Esophagus squamous epithelium (tissue), 5 donors: ENCODE data around the gene ADGRG1. TPM values are rescaled to one million over a fixed set of nuclear protein-coding genes. Genes with fewer than 3 reads are reported as not detected.

Experiments used
- DNase-seq: peaks from one replicate; lab custom pipeline; 2025; lab: John Stamatoyannopoulos, UW
- H3K27ac ChIP-seq, 4 donors: fragments of 200-600 bp; sonication (generic); one replicate each; pipeline ENCODE4 v1.5.1; 2016 to 2019; ENCODE audit warnings: mild to moderate bottlenecking in 1 of 4
- H3K27me3 ChIP-seq, 4 donors: fragments of 200-600 bp; sonication (generic); 1 replicate in 3 of 4; 2 replicates in 1 of 4; pipeline versions ENCODE4 v1.5.1 to v1.6.0; 2017 to 2021; ENCODE audit warnings: antibody characterized with exemption in 1 of 4
- H3K36me3 ChIP-seq, 3 donors: fragments of 200-600 bp; sonication (generic); one replicate each; pipeline ENCODE4 v1.5.1; 2016 to 2019
- H3K4me1 ChIP-seq, 3 donors: fragments of 200-600 bp; sonication (generic); one replicate each; pipeline ENCODE4 v1.5.1; 2017 to 2019
- H3K4me3 ChIP-seq, 4 donors: fragments of 200-600 bp; sonication (generic); 1 replicate in 3 of 4; 2 replicates in 1 of 4; pipeline ENCODE4 v1.5.1; 2016 to 2019; ENCODE audit warnings: mild to moderate bottlenecking in 2 of 4, moderate library complexity in 1 of 4
- H3K9me3 ChIP-seq, 3 donors: fragments of 200-600 bp; sonication (generic); one replicate each; pipeline ENCODE4 v1.5.1; 2016 to 2019
- CTCF ChIP-seq, 6 experiments: fragments of 450-650 bp in 4 of 6; fragments of 200-600 bp in 2 of 6; sonication (generic) in 2 of 6; IDR thresholded peaks; one replicate each; pipeline ENCODE4 v1.5.1; 2016 to 2019; ENCODE audit warnings: antibody characterized with exemption in 6 of 6, mild to moderate bottlenecking in 4 of 6, moderate library complexity in 4 of 6
- POLR2A ChIP-seq, 4 donors: fragments of 450-650 bp; IDR thresholded peaks; one replicate each; pipeline ENCODE4 v1.6.1; 2017; ENCODE audit warnings: antibody characterized with exemption in 4 of 4, mild to moderate bottlenecking in 4 of 4, moderate library complexity in 3 of 4
- WGBS, 2 donors: methylation state at CpG; one replicate each; pipeline ENCODE4 v1.1.5; 2018; 5-methylcytosine and 5-hydroxymethylcytosine counted together
- intact Hi-C: fragments of 100-400 bp; cut with DNase I; formaldehyde crosslinking; loops from one replicate; pipeline ENCODE4 v1.15.0; 2022
- total RNA-seq, 4 donors: library from RNA; depleted of rRNA; stranded (reverse); fragments of >200 nt; gene quantifications; one replicate each; pipeline ENCODE4 v1.1.0, GENCODE V29; 2016
- donor health status: DM: yes; HTN: yes; CAD: no.

ADGRG1 gene
- total RNA-seq, 4 donors from 2014 or later, result 37.0 to 65.5 (median 42.1) TPM

DNA sequence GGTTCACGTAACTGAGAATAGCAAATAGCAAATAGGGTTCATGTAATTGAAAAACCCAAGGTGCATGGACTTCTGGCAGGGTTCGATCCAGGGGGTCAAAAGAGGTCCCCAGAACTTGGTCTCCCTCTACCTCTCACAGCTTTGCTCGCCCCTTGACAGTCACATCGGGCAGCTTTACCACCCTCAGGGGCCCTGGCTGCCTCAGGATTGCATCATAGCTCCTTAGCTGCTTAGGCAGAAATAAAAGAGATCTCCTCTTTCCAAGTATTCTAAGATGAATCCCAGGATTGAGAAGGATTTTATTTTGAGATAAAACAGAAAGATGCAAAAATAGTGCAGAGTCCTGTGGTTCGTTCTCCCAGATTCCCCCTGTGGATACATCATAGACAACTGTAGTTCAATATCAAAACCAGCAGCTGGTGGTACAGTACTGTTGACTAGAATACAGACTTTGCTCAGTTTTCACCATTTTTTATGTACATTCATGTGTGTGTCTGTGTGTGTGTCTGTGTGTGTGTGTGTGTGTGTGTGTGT, 52.5 kb downstream of the ADGRG1 start:
- Histone ChIP-seq H3K4me1 (peaks cover 0 to 21% (median 7%) of the 10 kb centered on the region in 3 donors), H3K9me3 (no peaks in the 10 kb centered on the region), H3K27me3 (no peaks in the 10 kb centered on the region), H3K36me3 (no peaks in the 10 kb centered on the region), H3K27ac (no peak overlapping the region), H3K4me3 (no peak overlapping the region)
- 61 to 67% methylated on average over 5 of the region's 5 CpGs for WGBS, 2 donors
- no peak for DNase-seq
- TF ChIP-seq CTCF (IDR thresholded peaks at IDR 0.05) (no peak), POLR2A (IDR thresholded peaks at IDR 0.05) (no peak)
- intact Hi-C loops, result no loop called here

GRCh38 chr16:57681950-57682728, 53.7 kb downstream of the ADGRG1 start:
- H3K27me3 ChIP-seq, result no peaks in the 10 kb centered on the region
- no peaks in the 10 kb centered on the region for H3K36me3 ChIP-seq
- H3K4me1 ChIP-seq, result peaks cover 0 to 18% (median 7%) of the 10 kb centered on the region in 3 donors
- no peak overlapping the region for H3K4me3 ChIP-seq
- no peak overlapping the region for H3K27ac ChIP-seq
- TF ChIP-seq CTCF (IDR thresholded peaks at IDR 0.05), result no peak
- no peak for TF ChIP-seq POLR2A (IDR thresholded peaks at IDR 0.05)
- no peaks in the 10 kb centered on the region for H3K9me3 ChIP-seq
- 80% methylated on average over 10 of the region's 13 CpGs; no CpG with 5 or more reads in 1 of the 2 donors for WGBS, 2 donors
- intact Hi-C loops, result no loop called here
- DNase-seq, result no peak

- intact Hi-C loops, result no loop called here
- Histone ChIP-seq H3K4me1 (peaks cover 0 to 9% (median 4%) of the 10 kb centered on the region in 3 donors), H3K36me3 (no peaks in the 10 kb centered on the region), H3K9me3 (no peaks in the 10 kb centered on the region), H3K27ac (no peak overlapping the region), H3K4me3 (no peak overlapping the region), H3K27me3 (no peaks in the 10 kb centered on the region)
- DNase-seq, result no peak
- 77 to 83% methylated on average over 10 to 11 of the region's 11 CpGs for WGBS, 2 donors
- TF ChIP-seq CTCF (IDR thresholded peaks at IDR 0.05) (no peak), POLR2A (IDR thresholded peaks at IDR 0.05) (no peak)
Measured at GRCh38 chr16:57682809-57683635, 54.6 kb downstream of the ADGRG1 start.

- intact Hi-C loops, result no loop called here
- Histone ChIP-seq H3K4me3 (no peak overlapping the region), H3K27ac (no peak overlapping the region), H3K36me3 (no peaks in the 10 kb centered on the region), H3K9me3 (no peaks in the 10 kb centered on the region), H3K4me1 (peaks cover 0 to under 1% (median 0%) of the 10 kb centered on the region in 3 donors), H3K27me3 (peaks cover 0 to 1% (median 0%) of the 10 kb centered on the region in 4 donors)
- 84 to 90% methylated on average over 10 to 11 of the region's 18 CpGs for WGBS, 2 donors
- no peak for TF ChIP-seq POLR2A (IDR thresholded peaks at IDR 0.05)
- no peak for TF ChIP-seq CTCF (IDR thresholded peaks at IDR 0.05)
- no peak for DNase-seq
Measured at GRCh38 chr16:57683636-57684545, 55.5 kb downstream of the ADGRG1 start.
